HEK293 (cell line): ENCODE results near the gene SLC25A26.

Experiments
- ZFP41 ChIP-seq: fragments of 450-650 bp; formaldehyde crosslinking; IDR thresholded peaks from 2 replicates; pipeline ENCODE4 v1.5.1; 2016; ENCODE audit warnings: missing biosample characterization, missing genetic modification characterization, borderline replicate concordance
- TF ChIP-seq, protein P1 (sequence below): fragments of 450-650 bp; formaldehyde crosslinking; IDR thresholded peaks from 2 replicates; pipeline ENCODE4 v1.5.1; 2016; ENCODE audit warnings: missing biosample characterization, missing genetic modification characterization
- TF ChIP-seq, protein P2 (sequence below): fragments of 450-650 bp; formaldehyde crosslinking; IDR thresholded peaks from 2 replicates; pipeline ENCODE4 v1.5.0; 2017; ENCODE audit warnings: missing biosample characterization, missing genetic modification characterization, borderline replicate concordance

DNA sequence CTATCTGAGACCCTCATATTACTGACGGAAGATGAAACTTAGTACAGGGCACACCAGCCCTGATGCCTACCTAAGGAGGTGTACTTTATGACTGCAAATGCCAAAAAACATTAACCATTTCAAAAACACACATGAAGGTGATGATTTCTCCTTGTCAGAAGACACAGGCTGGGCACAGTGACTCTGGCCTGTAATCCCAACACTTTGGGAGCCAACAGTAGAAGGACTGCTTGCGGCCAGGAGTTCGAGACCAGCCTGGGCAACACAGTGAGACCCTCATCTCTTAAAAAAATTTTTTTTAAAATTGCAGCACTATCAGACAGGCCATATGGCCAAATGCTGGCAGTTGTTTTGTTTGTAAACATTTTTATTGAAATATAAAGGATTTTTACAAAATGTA is 206.6 kb downstream of the SLC25A26 start:
- TF ChIP-seq, protein P1, sequence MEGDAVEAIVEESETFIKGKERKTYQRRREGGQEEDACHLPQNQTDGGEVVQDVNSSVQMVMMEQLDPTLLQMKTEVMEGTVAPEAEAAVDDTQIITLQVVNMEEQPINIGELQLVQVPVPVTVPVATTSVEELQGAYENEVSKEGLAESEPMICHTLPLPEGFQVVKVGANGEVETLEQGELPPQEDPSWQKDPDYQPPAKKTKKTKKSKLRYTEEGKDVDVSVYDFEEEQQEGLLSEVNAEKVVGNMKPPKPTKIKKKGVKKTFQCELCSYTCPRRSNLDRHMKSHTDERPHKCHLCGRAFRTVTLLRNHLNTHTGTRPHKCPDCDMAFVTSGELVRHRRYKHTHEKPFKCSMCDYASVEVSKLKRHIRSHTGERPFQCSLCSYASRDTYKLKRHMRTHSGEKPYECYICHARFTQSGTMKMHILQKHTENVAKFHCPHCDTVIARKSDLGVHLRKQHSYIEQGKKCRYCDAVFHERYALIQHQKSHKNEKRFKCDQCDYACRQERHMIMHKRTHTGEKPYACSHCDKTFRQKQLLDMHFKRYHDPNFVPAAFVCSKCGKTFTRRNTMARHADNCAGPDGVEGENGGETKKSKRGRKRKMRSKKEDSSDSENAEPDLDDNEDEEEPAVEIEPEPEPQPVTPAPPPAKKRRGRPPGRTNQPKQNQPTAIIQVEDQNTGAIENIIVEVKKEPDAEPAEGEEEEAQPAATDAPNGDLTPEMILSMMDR (tag by site-specific recombination) = no peak
- TF ChIP-seq, protein P2, sequence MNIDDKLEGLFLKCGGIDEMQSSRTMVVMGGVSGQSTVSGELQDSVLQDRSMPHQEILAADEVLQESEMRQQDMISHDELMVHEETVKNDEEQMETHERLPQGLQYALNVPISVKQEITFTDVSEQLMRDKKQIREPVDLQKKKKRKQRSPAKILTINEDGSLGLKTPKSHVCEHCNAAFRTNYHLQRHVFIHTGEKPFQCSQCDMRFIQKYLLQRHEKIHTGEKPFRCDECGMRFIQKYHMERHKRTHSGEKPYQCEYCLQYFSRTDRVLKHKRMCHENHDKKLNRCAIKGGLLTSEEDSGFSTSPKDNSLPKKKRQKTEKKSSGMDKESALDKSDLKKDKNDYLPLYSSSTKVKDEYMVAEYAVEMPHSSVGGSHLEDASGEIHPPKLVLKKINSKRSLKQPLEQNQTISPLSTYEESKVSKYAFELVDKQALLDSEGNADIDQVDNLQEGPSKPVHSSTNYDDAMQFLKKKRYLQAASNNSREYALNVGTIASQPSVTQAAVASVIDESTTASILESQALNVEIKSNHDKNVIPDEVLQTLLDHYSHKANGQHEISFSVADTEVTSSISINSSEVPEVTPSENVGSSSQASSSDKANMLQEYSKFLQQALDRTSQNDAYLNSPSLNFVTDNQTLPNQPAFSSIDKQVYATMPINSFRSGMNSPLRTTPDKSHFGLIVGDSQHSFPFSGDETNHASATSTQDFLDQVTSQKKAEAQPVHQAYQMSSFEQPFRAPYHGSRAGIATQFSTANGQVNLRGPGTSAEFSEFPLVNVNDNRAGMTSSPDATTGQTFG (tag by site-specific recombination) = no peak
- no peak for TF ChIP-seq ZFP41
